ENCODE measurements around the gene FLNB. TPM values are rescaled to one million over a fixed set of nuclear protein-coding genes. Genes with fewer than 3 reads are reported as not detected.

FLNB gene
- total and polyA plus RNA-seq, 9 of the 15 experiments (the other 6 are each of a cell fraction or from before 2014, with no cell fraction given) = 9.4 to 48.1 (median 25.6) TPM

DNA sequence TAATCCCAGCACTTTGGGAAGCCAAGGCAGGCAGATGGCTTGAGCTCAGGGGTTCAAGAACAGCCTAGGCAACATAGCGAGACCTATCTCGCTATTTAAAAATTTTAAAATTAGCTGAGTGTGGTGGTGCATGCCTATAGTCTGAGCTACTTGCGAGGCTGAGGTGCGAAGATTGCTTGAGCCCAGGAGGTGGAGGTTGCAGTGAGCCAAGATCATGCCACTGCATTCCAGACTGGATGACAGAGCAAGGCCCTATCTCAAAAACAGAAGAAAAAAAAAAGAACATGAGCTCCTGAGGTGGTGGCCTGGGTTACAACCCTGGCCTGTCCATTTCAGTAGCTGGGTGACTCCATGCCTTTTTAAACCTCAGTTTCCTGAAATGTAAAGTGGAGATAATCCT, 195.3 kb downstream of the FLNB start (continued):
- TF ChIP-seq ETV5 (CRISPR knock-in tag; IDR thresholded peaks at IDR 0.05; ENCODE audit: low read depth) = no peak
- TF ChIP-seq, protein P1, sequence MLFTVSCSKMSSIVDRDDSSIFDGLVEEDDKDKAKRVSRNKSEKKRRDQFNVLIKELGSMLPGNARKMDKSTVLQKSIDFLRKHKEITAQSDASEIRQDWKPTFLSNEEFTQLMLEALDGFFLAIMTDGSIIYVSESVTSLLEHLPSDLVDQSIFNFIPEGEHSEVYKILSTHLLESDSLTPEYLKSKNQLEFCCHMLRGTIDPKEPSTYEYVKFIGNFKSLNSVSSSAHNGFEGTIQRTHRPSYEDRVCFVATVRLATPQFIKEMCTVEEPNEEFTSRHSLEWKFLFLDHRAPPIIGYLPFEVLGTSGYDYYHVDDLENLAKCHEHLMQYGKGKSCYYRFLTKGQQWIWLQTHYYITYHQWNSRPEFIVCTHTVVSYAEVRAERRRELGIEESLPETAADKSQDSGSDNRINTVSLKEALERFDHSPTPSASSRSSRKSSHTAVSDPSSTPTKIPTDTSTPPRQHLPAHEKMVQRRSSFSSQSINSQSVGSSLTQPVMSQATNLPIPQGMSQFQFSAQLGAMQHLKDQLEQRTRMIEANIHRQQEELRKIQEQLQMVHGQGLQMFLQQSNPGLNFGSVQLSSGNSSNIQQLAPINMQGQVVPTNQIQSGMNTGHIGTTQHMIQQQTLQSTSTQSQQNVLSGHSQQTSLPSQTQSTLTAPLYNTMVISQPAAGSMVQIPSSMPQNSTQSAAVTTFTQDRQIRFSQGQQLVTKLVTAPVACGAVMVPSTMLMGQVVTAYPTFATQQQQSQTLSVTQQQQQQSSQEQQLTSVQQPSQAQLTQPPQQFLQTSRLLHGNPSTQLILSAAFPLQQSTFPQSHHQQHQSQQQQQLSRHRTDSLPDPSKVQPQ (CRISPR knock-in tag; IDR thresholded peaks at IDR 0.05; ENCODE audit: borderline replicate concordance) = no peak
- TF ChIP-seq XRCC5 (IDR thresholded peaks at IDR 0.05; ENCODE audit: low read depth, low read length) = no peak
- no peak for TF ChIP-seq ZKSCAN8 (CRISPR knock-in tag; IDR thresholded peaks at IDR 0.05)
- TF ChIP-seq FIP1L1 (IDR thresholded peaks at IDR 0.05; ENCODE audit: low read depth, low read length, poor library complexity, severe bottlenecking) = no peak
- TF ChIP-seq HMG20A (CRISPR knock-in tag; conservative IDR thresholded peaks at IDR 0.05) = no peak
- TF ChIP-seq PCBP1 (IDR thresholded peaks at IDR 0.05; ENCODE audit: low read depth, low read length, poor library complexity, severe bottlenecking) = no peak
- TF ChIP-seq, protein P2, sequence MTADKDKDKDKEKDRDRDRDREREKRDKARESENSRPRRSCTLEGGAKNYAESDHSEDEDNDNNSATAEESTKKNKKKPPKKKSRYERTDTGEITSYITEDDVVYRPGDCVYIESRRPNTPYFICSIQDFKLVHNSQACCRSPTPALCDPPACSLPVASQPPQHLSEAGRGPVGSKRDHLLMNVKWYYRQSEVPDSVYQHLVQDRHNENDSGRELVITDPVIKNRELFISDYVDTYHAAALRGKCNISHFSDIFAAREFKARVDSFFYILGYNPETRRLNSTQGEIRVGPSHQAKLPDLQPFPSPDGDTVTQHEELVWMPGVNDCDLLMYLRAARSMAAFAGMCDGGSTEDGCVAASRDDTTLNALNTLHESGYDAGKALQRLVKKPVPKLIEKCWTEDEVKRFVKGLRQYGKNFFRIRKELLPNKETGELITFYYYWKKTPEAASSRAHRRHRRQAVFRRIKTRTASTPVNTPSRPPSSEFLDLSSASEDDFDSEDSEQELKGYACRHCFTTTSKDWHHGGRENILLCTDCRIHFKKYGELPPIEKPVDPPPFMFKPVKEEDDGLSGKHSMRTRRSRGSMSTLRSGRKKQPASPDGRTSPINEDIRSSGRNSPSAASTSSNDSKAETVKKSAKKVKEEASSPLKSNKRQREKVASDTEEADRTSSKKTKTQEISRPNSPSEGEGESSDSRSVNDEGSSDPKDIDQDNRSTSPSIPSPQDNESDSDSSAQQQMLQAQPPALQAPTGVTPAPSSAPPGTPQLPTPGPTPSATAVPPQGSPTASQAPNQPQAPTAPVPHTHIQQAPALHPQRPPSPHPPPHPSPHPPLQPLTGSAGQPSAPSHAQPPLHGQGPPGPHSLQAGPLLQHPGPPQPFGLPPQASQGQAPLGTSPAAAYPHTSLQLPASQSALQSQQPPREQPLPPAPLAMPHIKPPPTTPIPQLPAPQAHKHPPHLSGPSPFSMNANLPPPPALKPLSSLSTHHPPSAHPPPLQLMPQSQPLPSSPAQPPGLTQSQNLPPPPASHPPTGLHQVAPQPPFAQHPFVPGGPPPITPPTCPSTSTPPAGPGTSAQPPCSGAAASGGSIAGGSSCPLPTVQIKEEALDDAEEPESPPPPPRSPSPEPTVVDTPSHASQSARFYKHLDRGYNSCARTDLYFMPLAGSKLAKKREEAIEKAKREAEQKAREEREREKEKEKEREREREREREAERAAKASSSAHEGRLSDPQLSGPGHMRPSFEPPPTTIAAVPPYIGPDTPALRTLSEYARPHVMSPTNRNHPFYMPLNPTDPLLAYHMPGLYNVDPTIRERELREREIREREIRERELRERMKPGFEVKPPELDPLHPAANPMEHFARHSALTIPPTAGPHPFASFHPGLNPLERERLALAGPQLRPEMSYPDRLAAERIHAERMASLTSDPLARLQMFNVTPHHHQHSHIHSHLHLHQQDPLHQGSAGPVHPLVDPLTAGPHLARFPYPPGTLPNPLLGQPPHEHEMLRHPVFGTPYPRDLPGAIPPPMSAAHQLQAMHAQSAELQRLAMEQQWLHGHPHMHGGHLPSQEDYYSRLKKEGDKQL (CRISPR knock-in tag; IDR thresholded peaks at IDR 0.05; ENCODE audit: borderline replicate concordance) = no peak
- no peak for TF ChIP-seq L3MBTL2 (IDR thresholded peaks at IDR 0.05)
- TF ChIP-seq, protein P3, sequence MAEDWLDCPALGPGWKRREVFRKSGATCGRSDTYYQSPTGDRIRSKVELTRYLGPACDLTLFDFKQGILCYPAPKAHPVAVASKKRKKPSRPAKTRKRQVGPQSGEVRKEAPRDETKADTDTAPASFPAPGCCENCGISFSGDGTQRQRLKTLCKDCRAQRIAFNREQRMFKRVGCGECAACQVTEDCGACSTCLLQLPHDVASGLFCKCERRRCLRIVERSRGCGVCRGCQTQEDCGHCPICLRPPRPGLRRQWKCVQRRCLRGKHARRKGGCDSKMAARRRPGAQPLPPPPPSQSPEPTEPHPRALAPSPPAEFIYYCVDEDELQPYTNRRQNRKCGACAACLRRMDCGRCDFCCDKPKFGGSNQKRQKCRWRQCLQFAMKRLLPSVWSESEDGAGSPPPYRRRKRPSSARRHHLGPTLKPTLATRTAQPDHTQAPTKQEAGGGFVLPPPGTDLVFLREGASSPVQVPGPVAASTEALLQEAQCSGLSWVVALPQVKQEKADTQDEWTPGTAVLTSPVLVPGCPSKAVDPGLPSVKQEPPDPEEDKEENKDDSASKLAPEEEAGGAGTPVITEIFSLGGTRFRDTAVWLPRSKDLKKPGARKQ (CRISPR knock-in tag; IDR thresholded peaks at IDR 0.05) = no peak

Data from K562 (cell line).